Spleen (tissue), 7 donors: ENCODE measurements around the gene LRRC72.
"Not testable (repeated sequence)": the region's sequence is repeated elsewhere in the genome, so short reads cannot be mapped to it uniquely, and the experiment has no call there.

Experiments
- POLR2A ChIP-seq, 3 donors: fragments of 450-650 bp; IDR thresholded peaks; one replicate each; pipeline ENCODE4 v1.5.1; 2017; ENCODE audit warnings: antibody characterized with exemption in 3 of 3, mild to moderate bottlenecking in 1 of 3
- POLR2AphosphoS5 ChIP-seq, 3 donors: sonication (generic); formaldehyde crosslinking; IDR thresholded peaks; one replicate each; pipeline ENCODE4 v1.5.1; 2017; ENCODE audit warnings: antibody characterized with exemption in 3 of 3
- TF ChIP-seq, protein P1 (sequence below), 11 experiments: fragments of 200-600 bp in 7 of 11; fragments of 450-650 bp in 4 of 11; sonication (generic) in 4 of 11; IDR thresholded peaks in 8 of 11; conservative IDR thresholded peaks in 3 of 11; 1 replicate in 7 of 11; 2 replicates in 4 of 11; pipeline versions ENCODE4 v1.4.0 to v1.8.0; 2016 to 2021; ENCODE audit warnings: antibody characterized with exemption in 11 of 11, inconsistent platforms in 4 of 11, mild to moderate bottlenecking in 1 of 11
- donor health status: DM: no; HTN: no; CAD: no; lungs with moderate emphysema.
- donor health status: DM: no; HTN: no; CAD: no.
- donor health status: DM: no; HTN: no; CAD: no.

DNA sequence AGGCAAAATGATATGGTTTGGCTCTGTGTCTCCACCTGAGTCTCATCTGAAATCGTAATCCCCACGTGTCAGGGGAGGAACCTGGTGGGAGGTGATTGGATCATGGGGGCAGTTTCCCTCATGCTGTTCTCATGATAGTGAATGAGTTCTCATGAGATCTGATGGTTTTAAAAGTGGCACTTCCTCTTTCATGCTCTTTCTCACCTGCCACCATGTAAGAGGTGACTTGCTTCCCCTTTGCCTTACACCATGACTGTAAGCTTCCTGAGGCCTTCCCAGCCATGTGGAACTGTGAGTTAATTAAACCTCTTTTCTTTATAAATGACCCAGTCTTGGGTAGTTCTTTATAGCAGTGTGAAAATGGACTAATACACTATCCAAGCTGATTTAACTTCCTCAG lies 13.9 kb downstream of the LRRC72 start:
- not testable (repeated sequence) for TF ChIP-seq POLR2AphosphoS5, POLR2A (IDR thresholded peaks at IDR 0.05)
- TF ChIP-seq, protein P1, sequence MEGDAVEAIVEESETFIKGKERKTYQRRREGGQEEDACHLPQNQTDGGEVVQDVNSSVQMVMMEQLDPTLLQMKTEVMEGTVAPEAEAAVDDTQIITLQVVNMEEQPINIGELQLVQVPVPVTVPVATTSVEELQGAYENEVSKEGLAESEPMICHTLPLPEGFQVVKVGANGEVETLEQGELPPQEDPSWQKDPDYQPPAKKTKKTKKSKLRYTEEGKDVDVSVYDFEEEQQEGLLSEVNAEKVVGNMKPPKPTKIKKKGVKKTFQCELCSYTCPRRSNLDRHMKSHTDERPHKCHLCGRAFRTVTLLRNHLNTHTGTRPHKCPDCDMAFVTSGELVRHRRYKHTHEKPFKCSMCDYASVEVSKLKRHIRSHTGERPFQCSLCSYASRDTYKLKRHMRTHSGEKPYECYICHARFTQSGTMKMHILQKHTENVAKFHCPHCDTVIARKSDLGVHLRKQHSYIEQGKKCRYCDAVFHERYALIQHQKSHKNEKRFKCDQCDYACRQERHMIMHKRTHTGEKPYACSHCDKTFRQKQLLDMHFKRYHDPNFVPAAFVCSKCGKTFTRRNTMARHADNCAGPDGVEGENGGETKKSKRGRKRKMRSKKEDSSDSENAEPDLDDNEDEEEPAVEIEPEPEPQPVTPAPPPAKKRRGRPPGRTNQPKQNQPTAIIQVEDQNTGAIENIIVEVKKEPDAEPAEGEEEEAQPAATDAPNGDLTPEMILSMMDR (IDR thresholded peaks at IDR 0.05 in 8 of 11, conservative IDR thresholded peaks at IDR 0.05 in 3 of 11) = not testable (repeated sequence)
